GM19043 (cell line): ENCODE results near the gene ABCA7.

Experiments
- ATAC-seq: cut with Tn5 transposase; IDR thresholded peaks from one replicate; pipeline ENCODE4 v1.9.1; 2021; ENCODE audit warnings: low read depth; ENCODE audit not compliant: unreplicated experiment

ABCA7 gene

GRCh38 chr19:1103708-1104310 lies 63.9 kb downstream of the ABCA7 start, which contains the start of gene GPX4:
GPX4 (plus strand) TSS chr19:1103994; CDS start chr19:1104044, 50 bp downstream.
- peak; percentile 68 for ATAC-seq

- ATAC-seq = no peak
These were observed 64.6 kb downstream of the ABCA7 start for GRCh38 chr19:1104311-1105007.

- no peak for ATAC-seq
These were observed 65.3 kb downstream of the ABCA7 start for GRCh38 chr19:1105008-1105872.

GRCh38 chr19:1105873-1106840 lies 66.2 kb downstream of the ABCA7 start:
- no peak for ATAC-seq

GRCh38 chr19:1106841-1107660 lies 67.1 kb downstream of the ABCA7 start:
- ATAC-seq = no peak

GRCh38 chr19:1107661-1108261 lies 67.9 kb downstream of the ABCA7 start:
- no peak for ATAC-seq

- no peak for ATAC-seq
These were observed 68.6 kb downstream of the ABCA7 start for GRCh38 chr19:1108291-1109031.

- no peak for ATAC-seq
These were observed 69.2 kb downstream of the ABCA7 start for GRCh38 chr19:1109032-1109551.

- no peak for ATAC-seq
These were observed 70.1 kb downstream of the ABCA7 start for GRCh38 chr19:1109697-1110671.

- ATAC-seq = no peak
These were observed 71.1 kb downstream of the ABCA7 start for GRCh38 chr19:1110809-1111640.

- no peak for ATAC-seq
These were observed 71.8 kb downstream of the ABCA7 start for GRCh38 chr19:1111641-1112267.

- ATAC-seq = no peak
These were observed 72.5 kb downstream of the ABCA7 start for GRCh38 chr19:1112268-1113029.

GRCh38 chr19:1113030-1113985 lies 73.4 kb downstream of the ABCA7 start:
- ATAC-seq = no peak

- no peak for ATAC-seq
These were observed 74.1 kb downstream of the ABCA7 start for GRCh38 chr19:1113986-1114483.
